ENCODE measurements around the gene CRACR2B.

GRCh38 chr11:813072-813455, 14.7 kb upstream of the CRACR2B start:
- TF ChIP-seq CTCF (conservative IDR thresholded peaks at IDR 0.05) (no peak), EZH2 (IDR thresholded peaks at IDR 0.05; ENCODE audit: low read depth) (no peak)
